Lung (tissue), 12 donors: ENCODE measurements around the gene NUBP2. TPM values are rescaled to one million over a fixed set of nuclear protein-coding genes. Genes with fewer than 3 reads are reported as not detected.

Experiments used
- ATAC-seq: fragments of 200-7000 bp; cut with Tn5 transposase; one replicate; pipeline ENCODE4 v1.9.1; 2020; ENCODE audit warnings: moderate number of reproducible peaks; ENCODE audit not compliant: insufficient read depth, low FRiP score
- DNase-seq, 3 donors: peaks; one replicate each; pipeline ENCODE4 v3.0.0-alpha.2; 2013 to 2017
- H3K27ac ChIP-seq, 2 donors: one replicate each; pipeline ENCODE4 v1.5.1; 2013; ENCODE audit warnings: mild to moderate bottlenecking in 2 of 2, moderate library complexity in 2 of 2, control low read depth in 1 of 2, inconsistent platforms in 1 of 2, low read depth in 1 of 2, low read length in 1 of 2
- H3K27me3 ChIP-seq, 3 donors: one replicate each; pipeline ENCODE4 v1.5.1; 2013; ENCODE audit warnings: low read length in 2 of 3; ENCODE audit not compliant: control insufficient read depth in 3 of 3, insufficient read depth in 3 of 3
- H3K36me3 ChIP-seq, 4 donors: one replicate each; pipeline ENCODE4 v1.5.1; 2013; ENCODE audit warnings: low read length in 4 of 4, mild to moderate bottlenecking in 1 of 4, moderate library complexity in 1 of 4; ENCODE audit not compliant: control insufficient read depth in 4 of 4, insufficient read depth in 4 of 4
- H3K4me1 ChIP-seq, 5 donors: one replicate each; pipeline ENCODE4 v1.5.1; 2013; ENCODE audit warnings: low read length in 5 of 5, mild to moderate bottlenecking in 2 of 5, moderate library complexity in 1 of 5; ENCODE audit not compliant: control insufficient read depth in 5 of 5, insufficient read depth in 5 of 5
- H3K4me3 ChIP-seq: one replicate; pipeline ENCODE4 v1.5.1; 2013; ENCODE audit warnings: mild to moderate bottlenecking, control low read depth, moderate library complexity
- H3K9ac ChIP-seq, 2 donors: one replicate each; pipeline ENCODE4 v1.5.1; 2013; ENCODE audit warnings: low read length in 2 of 2, control low read depth in 1 of 2; ENCODE audit not compliant: insufficient read depth in 1 of 2
- H3K9me3 ChIP-seq, 4 donors: one replicate each; pipeline ENCODE4 v1.5.1; 2013; ENCODE audit warnings: low read length in 3 of 4, mild to moderate bottlenecking in 1 of 4, moderate library complexity in 1 of 4; ENCODE audit not compliant: control insufficient read depth in 4 of 4, insufficient read depth in 3 of 4
- WGBS, 2 donors: extraction: QIAGEN DNeasy Blood & Tissue Kit; methylation state at CpG; one replicate each; pipeline ENCODE4 v1.1.7; 2013; 5-methylcytosine and 5-hydroxymethylcytosine counted together
- polyA plus RNA-seq, 2 donors: library from polyadenylated mRNA; stranded (reverse); fragments of 200-250 nt; gene quantifications; one replicate each; pipeline ENCODE4 v1.2.1, GENCODE V29; 2013
- total RNA-seq, 2 donors: library from RNA; depleted of rRNA in 1 of 2; stranded (reverse); fragments of >200 nt in 1 of 2; gene quantifications; one replicate each; pipeline ENCODE4 v1.2.1, GENCODE V29; 2014 to 2021
- TF ChIP-seq, protein P1 (sequence below): IDR thresholded peaks from 2 replicates; pipeline ENCODE4 v1.5.1; 2012; ENCODE audit warnings: mild to moderate bottlenecking; ENCODE audit errors: control extremely low read depth, extremely low read depth
- donor health status: control.
- donor health status: control.
- donor health status: Bipolar disorder and iron deficiency.
- donor health status: healthy.
- donor health status: DM: yes; HTN: yes; CAD: no.

Gene NUBP2
- total and polyA plus RNA-seq, 4 donors = 38.9 to 70.2 (median 65.6) TPM

DNA sequence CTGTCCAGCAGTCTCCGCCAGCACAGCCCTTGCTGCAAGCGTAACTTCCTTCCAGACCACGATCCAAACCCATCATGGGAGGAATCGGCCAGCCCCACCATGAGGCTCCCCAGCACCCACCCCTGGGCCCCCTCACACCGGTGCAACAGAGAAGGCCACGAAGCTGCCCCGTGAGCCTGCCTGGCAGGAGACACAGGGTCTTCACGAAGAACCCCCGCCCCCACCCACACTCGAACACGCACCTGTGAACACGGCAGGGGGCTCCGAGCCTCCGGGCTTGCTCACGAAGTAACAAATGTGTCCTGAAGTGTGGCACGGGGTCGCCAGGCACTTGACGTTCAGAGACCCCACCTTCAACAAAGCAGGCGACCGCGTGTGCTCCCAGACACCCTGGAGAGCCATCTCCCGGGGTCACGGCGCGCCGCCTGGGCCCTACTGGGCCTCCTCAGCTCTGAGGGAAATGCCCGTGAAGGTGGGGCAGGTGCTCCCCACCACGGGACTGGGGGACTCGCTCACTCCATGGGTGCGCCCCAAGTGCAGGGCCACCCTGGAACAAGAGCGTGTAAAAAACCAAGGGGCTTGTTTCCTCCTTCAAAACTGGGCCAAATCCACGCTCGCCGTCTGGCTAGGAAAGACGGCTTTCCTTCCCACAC lies 36.2 kb downstream of the NUBP2 start:
- ATAC-seq (no peak), DNase-seq (no peak)
- Histone ChIP-seq H3K27ac (no peak overlapping the region), H3K9ac (no peak overlapping the region), H3K36me3 (peaks cover 0 to 58% (median 10%) of the 10 kb centered on the region in 4 donors), H3K4me3 (no peak overlapping the region), H3K27me3 (no peaks in the 10 kb centered on the region), H3K9me3 (no peaks in the 10 kb centered on the region), H3K4me1 (no peaks in the 10 kb centered on the region)
- TF ChIP-seq, protein P1, sequence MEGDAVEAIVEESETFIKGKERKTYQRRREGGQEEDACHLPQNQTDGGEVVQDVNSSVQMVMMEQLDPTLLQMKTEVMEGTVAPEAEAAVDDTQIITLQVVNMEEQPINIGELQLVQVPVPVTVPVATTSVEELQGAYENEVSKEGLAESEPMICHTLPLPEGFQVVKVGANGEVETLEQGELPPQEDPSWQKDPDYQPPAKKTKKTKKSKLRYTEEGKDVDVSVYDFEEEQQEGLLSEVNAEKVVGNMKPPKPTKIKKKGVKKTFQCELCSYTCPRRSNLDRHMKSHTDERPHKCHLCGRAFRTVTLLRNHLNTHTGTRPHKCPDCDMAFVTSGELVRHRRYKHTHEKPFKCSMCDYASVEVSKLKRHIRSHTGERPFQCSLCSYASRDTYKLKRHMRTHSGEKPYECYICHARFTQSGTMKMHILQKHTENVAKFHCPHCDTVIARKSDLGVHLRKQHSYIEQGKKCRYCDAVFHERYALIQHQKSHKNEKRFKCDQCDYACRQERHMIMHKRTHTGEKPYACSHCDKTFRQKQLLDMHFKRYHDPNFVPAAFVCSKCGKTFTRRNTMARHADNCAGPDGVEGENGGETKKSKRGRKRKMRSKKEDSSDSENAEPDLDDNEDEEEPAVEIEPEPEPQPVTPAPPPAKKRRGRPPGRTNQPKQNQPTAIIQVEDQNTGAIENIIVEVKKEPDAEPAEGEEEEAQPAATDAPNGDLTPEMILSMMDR = no peak
- WGBS, 2 donors = 96% methylated on average over 35 of the region's 35 CpGs

DNA sequence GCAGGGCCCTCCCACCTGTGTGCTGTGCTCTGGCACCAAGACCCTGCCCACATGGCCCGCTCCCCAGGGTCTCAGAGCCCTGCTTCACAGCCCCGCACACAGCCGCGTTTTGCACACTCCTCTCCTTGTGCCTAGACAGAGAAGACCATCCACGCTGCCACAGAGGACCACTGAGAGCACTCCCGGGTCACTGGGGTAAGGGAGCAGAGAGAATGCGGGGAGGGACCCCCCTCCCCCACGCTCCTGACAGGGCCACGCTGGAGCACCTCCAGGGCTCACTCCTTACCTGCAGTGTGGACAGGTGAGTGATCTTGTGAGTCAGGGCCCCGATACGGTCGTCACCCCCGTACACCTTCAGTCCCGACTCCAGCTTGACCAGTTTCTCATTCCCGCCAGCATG lies 36.9 kb downstream of the NUBP2 start:
- Histone ChIP-seq H3K4me3 (no peak overlapping the region), H3K4me1 (peaks cover 0 to 4% (median 0%) of the 10 kb centered on the region in 5 donors), H3K36me3 (peaks cover 0 to 58% (median 10%) of the 10 kb centered on the region in 4 donors), H3K9ac (no peak overlapping the region), H3K27ac (no peak overlapping the region), H3K27me3 (no peaks in the 10 kb centered on the region), H3K9me3 (no peaks in the 10 kb centered on the region)
- 95% methylated on average over 15 of the region's 15 CpGs for WGBS, 2 donors
- TF ChIP-seq, protein P1 = no peak
- no peak for DNase-seq
- ATAC-seq = no peak

DNA sequence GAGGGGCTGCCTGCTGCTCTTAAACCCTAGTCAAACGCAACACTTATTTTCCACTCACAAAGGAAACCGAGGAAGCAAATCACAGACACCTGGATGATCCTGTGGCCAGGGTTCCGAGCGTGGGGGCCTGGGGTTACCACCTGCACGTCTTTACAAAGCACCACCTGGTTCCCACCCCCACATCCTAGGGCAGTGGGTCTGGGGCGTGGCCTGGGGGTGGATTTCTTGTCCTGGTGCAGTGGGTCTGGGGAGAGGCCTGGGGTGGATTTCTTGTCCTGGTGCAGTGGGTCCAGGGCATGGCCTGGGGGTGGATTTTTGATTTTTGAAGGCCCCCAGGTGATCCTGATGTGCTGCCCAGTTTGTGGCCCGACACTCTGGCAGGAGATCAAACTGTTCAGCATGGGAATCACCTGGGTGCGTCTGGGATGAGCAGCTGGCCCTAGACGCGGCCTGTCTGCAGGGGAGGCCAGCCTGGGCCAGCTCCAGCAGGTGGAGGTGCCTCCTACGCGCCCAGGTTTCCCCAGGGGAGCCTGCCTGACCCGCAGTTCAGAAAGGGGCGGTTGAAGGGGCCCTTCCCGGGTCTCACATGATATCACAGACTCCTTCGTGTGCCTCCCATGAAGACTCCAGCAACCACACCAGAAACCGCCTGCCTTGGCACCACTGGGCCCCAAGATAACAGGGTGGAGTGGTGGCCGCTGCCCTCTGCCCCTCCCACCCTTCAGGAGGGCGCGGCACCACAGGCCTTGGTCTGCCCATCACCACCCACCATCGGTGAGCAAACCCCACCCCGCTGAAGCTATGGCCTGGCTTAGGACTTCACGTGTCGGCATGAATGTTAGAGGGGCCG lies 37.6 kb downstream of the NUBP2 start:
- no peak for ATAC-seq
- DNase-seq = no peak
- H3K9ac ChIP-seq = no peak overlapping the region
- no peak overlapping the region for H3K27ac ChIP-seq
- H3K36me3 ChIP-seq = peaks cover 0 to 56% (median 8%) of the 10 kb centered on the region in 4 donors
- no peaks in the 10 kb centered on the region for H3K9me3 ChIP-seq
- H3K4me1 ChIP-seq = peaks cover 0 to 4% (median 1%) of the 10 kb centered on the region in 5 donors
- no peak overlapping the region for H3K4me3 ChIP-seq
- 93 to 94% methylated on average over 25 of the region's 25 CpGs for WGBS, 2 donors
- no peaks in the 10 kb centered on the region for H3K27me3 ChIP-seq
- TF ChIP-seq, protein P1 = no peak
